Measurements from ENCODE around the gene ADAMTS8.

The ADAMTS8 gene

GRCh38 chr11:130407978-130408377 lies 20.4 kb downstream of the ADAMTS8 start:
- no peaks in the 10 kb centered on the region for H3K36me3 ChIP-seq (ENCODE audit: control insufficient read depth, insufficient read depth, low read length)
- TF ChIP-seq CTCF (IDR thresholded peaks at IDR 0.05; ENCODE audit: insufficient read depth, low read length, poor library complexity, severe bottlenecking) = no peak
- peaks cover 1% of the 10 kb centered on the region for H3K27me3 ChIP-seq (replicated peaks; ENCODE audit: control insufficient read depth, insufficient read depth, low read length)
- no peak overlapping the region for H3K4me3 ChIP-seq (replicated peaks; ENCODE audit: low read depth, low read length)
- DNase-seq (ENCODE audit: extremely low read depth, insufficient read length) = no peak

GRCh38 chr11:130405428-130405827 lies 23.0 kb downstream of the ADAMTS8 start:
- Histone ChIP-seq H3K27me3 (replicated peaks; ENCODE audit: control insufficient read depth, insufficient read depth, low read length) (peaks cover 1% of the 10 kb centered on the region), H3K36me3 (ENCODE audit: control insufficient read depth, insufficient read depth, low read length) (no peaks in the 10 kb centered on the region), H3K4me3 (replicated peaks; ENCODE audit: low read depth, low read length) (no peak overlapping the region)
- TF ChIP-seq CTCF (IDR thresholded peaks at IDR 0.05; ENCODE audit: insufficient read depth, low read length, poor library complexity, severe bottlenecking) = no peak
- DNase-seq (ENCODE audit: extremely low read depth, insufficient read length) = no peak

DNA sequence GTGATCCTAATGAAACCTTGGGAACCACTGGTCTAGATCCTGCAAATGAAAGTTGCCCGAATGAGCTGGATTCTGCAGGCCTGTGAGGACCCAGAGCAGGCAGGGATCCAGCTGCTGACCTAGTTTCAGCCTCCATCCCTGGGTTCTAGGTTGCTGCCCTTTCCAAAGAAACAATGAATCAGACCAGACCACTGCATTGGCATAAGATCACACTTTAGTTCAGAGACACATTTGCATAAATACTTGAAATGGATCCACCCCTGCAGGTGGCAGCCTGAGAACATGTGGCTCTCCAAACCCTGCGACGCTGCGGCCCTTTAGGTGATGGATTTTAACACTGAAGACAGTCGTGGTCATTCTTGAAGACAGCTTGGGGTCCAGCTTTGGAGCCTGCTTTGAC lies 23.7 kb downstream of the ADAMTS8 start:
- no peak for DNase-seq (ENCODE audit: extremely low read depth, insufficient read length)
- Histone ChIP-seq H3K4me3 (replicated peaks; ENCODE audit: low read depth, low read length) (no peak overlapping the region), H3K27me3 (replicated peaks; ENCODE audit: control insufficient read depth, insufficient read depth, low read length) (peaks cover 1% of the 10 kb centered on the region), H3K36me3 (ENCODE audit: control insufficient read depth, insufficient read depth, low read length) (no peaks in the 10 kb centered on the region)
- no peak for TF ChIP-seq CTCF (IDR thresholded peaks at IDR 0.05; ENCODE audit: insufficient read depth, low read length, poor library complexity, severe bottlenecking)

- Histone ChIP-seq H3K4me3 (replicated peaks; ENCODE audit: low read depth, low read length) (no peak overlapping the region), H3K27me3 (replicated peaks; ENCODE audit: control insufficient read depth, insufficient read depth, low read length) (peaks cover 1% of the 10 kb centered on the region; the same call in 1 of the 2 replicates), H3K36me3 (ENCODE audit: control insufficient read depth, insufficient read depth, low read length) (no peaks in the 10 kb centered on the region)
- no peak for TF ChIP-seq CTCF (IDR thresholded peaks at IDR 0.05; ENCODE audit: insufficient read depth, low read length, poor library complexity, severe bottlenecking)
- no peak for DNase-seq (ENCODE audit: extremely low read depth, insufficient read length)
Measured at GRCh38 chr11:130403967-130404366, 24.4 kb downstream of the ADAMTS8 start.

- DNase-seq (ENCODE audit: extremely low read depth, insufficient read length) = no peak
- Histone ChIP-seq H3K36me3 (ENCODE audit: control insufficient read depth, insufficient read depth, low read length) (no peaks in the 10 kb centered on the region), H3K4me3 (replicated peaks; ENCODE audit: low read depth, low read length) (no peak overlapping the region), H3K27me3 (replicated peaks; ENCODE audit: control insufficient read depth, insufficient read depth, low read length) (peaks cover 1% of the 10 kb centered on the region)
- no peak for TF ChIP-seq CTCF (IDR thresholded peaks at IDR 0.05; ENCODE audit: insufficient read depth, low read length, poor library complexity, severe bottlenecking)
Measured at GRCh38 chr11:130403271-130403804, 25.1 kb downstream of the ADAMTS8 start.

DNA sequence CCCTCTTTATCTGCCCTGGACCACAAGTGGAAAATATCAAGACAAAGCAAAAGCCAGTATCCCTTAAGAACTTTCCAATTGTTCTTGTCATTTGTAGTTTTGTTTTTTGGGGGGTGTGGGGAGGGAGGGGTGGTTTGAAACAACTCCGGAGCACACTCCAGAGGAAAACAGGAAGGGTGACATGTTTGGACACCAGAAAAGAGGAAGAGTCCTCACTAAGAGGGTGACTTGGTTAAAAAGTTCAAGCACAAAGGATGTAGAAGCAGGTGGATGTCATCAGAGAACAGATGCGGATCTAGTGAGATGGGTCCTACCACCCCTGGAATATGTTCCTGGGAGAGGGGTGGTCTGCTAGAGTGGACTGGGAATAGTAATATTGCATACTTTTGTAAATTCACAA lies 25.8 kb downstream of the ADAMTS8 start:
- Histone ChIP-seq H3K36me3 (ENCODE audit: control insufficient read depth, insufficient read depth, low read length) (no peaks in the 10 kb centered on the region), H3K4me3 (replicated peaks; ENCODE audit: low read depth, low read length) (no peak overlapping the region), H3K27me3 (replicated peaks; ENCODE audit: control insufficient read depth, insufficient read depth, low read length) (peaks cover 1% of the 10 kb centered on the region)
- DNase-seq (ENCODE audit: extremely low read depth, insufficient read length) = no peak
- TF ChIP-seq CTCF (IDR thresholded peaks at IDR 0.05; ENCODE audit: insufficient read depth, low read length, poor library complexity, severe bottlenecking) = no peak
